ENCODE measurements around the gene CMTM1. TPM values are rescaled to one million over a fixed set of nuclear protein-coding genes. Genes with fewer than 3 reads are reported as not detected.

The CMTM1 gene
- total and polyA plus RNA-seq, 2 experiments from 2014 or later = 1.4 to 1.9 TPM

DNA sequence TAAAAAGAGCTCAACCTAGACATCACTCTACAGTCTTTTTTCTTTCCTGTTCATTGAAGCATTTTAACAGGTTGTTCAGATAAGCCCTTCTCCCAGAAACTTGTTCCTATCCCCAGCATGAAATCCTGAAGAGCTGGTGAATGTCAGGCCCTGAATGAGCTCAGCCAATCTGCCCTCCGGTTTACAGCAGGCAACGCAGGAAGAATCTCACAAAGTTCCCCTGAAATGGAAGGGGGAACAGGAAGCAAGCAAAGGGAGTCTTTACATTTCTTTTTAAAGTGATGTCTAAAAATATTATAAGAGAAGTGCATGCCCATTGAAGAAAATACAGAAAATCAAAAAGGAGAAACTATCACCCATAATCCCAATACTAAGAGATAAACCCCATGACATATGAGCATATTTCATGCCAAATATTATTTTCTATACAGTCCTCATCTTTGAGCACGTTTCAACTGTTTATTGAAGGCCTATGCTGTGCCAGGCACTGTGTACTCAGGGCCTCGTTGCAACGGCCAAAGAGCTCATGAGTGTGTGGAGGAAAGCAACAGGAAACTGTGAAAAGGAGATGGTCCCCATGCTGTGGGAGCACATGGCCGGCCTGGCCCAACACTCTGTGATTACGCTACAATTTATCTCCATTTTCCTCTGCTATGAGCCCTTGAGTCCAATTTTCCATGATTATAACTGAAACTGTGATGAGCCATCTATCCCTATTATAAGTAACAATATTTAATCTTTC, 22.1 kb upstream of the CMTM1 start:
- Histone ChIP-seq H3K79me2 (replicated peaks; ENCODE audit: insufficient read depth) (no peaks in the 10 kb centered on the region), H3K27ac (ENCODE audit: low read depth) (no peak overlapping the region)
- TF ChIP-seq, protein P1, sequence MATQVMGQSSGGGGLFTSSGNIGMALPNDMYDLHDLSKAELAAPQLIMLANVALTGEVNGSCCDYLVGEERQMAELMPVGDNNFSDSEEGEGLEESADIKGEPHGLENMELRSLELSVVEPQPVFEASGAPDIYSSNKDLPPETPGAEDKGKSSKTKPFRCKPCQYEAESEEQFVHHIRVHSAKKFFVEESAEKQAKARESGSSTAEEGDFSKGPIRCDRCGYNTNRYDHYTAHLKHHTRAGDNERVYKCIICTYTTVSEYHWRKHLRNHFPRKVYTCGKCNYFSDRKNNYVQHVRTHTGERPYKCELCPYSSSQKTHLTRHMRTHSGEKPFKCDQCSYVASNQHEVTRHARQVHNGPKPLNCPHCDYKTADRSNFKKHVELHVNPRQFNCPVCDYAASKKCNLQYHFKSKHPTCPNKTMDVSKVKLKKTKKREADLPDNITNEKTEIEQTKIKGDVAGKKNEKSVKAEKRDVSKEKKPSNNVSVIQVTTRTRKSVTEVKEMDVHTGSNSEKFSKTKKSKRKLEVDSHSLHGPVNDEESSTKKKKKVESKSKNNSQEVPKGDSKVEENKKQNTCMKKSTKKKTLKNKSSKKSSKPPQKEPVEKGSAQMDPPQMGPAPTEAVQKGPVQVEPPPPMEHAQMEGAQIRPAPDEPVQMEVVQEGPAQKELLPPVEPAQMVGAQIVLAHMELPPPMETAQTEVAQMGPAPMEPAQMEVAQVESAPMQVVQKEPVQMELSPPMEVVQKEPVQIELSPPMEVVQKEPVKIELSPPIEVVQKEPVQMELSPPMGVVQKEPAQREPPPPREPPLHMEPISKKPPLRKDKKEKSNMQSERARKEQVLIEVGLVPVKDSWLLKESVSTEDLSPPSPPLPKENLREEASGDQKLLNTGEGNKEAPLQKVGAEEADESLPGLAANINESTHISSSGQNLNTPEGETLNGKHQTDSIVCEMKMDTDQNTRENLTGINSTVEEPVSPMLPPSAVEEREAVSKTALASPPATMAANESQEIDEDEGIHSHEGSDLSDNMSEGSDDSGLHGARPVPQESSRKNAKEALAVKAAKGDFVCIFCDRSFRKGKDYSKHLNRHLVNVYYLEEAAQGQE (IDR thresholded peaks at IDR 0.05; ENCODE audit: unreplicated experiment) = no peak
- TF ChIP-seq, protein P2, sequence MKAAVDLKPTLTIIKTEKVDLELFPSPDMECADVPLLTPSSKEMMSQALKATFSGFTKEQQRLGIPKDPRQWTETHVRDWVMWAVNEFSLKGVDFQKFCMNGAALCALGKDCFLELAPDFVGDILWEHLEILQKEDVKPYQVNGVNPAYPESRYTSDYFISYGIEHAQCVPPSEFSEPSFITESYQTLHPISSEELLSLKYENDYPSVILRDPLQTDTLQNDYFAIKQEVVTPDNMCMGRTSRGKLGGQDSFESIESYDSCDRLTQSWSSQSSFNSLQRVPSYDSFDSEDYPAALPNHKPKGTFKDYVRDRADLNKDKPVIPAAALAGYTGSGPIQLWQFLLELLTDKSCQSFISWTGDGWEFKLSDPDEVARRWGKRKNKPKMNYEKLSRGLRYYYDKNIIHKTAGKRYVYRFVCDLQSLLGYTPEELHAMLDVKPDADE (IDR thresholded peaks at IDR 0.05) = no peak

DNA sequence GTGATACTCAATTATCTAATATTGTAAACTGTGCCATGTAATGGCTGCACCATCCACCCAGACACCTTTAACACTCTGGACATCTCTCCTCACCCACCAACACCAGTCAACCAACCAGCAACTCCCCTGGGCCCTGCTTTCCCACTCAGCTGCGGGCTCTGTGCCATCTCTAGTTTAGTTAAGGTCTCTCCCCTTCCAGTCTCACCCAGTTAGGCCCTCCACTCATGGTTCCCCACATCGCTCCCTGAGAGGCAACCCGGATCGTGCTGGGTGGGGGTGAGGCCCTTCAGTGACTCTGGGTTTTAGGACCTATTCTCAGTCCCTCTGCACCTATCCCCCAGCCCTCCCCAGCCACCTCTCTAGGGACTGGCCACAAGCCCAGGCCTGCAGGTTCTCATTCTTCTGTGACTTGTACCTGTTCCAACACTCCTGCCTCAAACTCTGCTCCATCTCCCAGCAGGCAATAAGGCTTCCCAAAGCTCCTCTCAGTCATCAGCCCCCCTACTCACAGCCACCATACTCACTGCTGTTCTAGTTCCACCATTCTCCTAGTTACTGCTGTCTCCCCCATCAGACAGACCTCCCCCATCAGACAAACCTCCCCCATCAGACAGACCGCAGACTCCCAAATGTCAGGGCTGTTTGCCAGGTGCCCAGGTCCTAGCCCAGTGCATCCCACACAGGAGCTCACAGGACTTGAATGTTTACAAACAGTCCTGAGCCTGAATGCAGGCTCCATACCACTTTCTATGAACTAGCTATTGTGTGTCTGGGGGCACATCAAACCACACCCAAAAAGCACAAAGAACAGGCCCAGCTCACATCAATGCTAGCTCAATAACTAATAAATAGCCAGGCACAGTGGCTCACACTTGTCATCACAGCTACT, 18.9 kb upstream of the CMTM1 start:
- peaks cover under 1% of the 10 kb centered on the region; the same call in 2 of the 3 replicates for H3K36me3 Mint-ChIP-seq (ENCODE audit: low read depth)
- Histone ChIP-seq H3K4me3 (no peak overlapping the region), H3K79me2 (replicated peaks; ENCODE audit: insufficient read depth) (no peaks in the 10 kb centered on the region), H3F3A (replicated peaks; ENCODE audit: low read depth) (peaks cover 20% of the 10 kb centered on the region; the same call in 1 of the 2 replicates), H3K36me3 (ENCODE audit: insufficient read depth) (no peaks in the 10 kb centered on the region), H3K4me1 (ENCODE audit: insufficient read depth) (peaks cover 13% of the 10 kb centered on the region), H2AFZ (no peak overlapping the region), H4K20me1 (replicated peaks; ENCODE audit: insufficient read depth) (no peaks in the 10 kb centered on the region), H3K4me2 (no peak overlapping the region), H3K27me3 (ENCODE audit: insufficient read depth) (peaks cover 6% of the 10 kb centered on the region; the same call in 1 of the 2 replicates), H3K27ac (ENCODE audit: low read depth) (no peak overlapping the region), H3K9me2 (ENCODE audit: insufficient read depth) (no peaks in the 10 kb centered on the region)
- H3K27ac Mint-ChIP-seq = no peak overlapping the region
- H3K4me1 Mint-ChIP-seq = peaks cover 22% of the 10 kb centered on the region
- H3K27me3 Mint-ChIP-seq (ENCODE audit: insufficient read depth, low read depth, poor library complexity) = peaks cover 20% of the 10 kb centered on the region
- H3K9me3 Mint-ChIP-seq = peaks cover 4% of the 10 kb centered on the region; the same call in 2 of the 3 replicates
- ATAC-seq (no peak), DNase-seq (ENCODE audit: low spot score) (no peak)
- no peak overlapping the region for H3K4me3 Mint-ChIP-seq
- TF ChIP-seq, protein P2 (IDR thresholded peaks at IDR 0.05) = no peak
- TF ChIP-seq JUNB (IDR thresholded peaks at IDR 0.05; ENCODE audit: unreplicated experiment) (no peak), NANOG (IDR thresholded peaks at IDR 0.05; ENCODE audit: borderline replicate concordance) (no peak), EZH2 (IDR thresholded peaks at IDR 0.05; ENCODE audit: low read depth, unreplicated experiment) (no peak), ZNF331 (CRISPR knock-in tag; IDR thresholded peaks at IDR 0.05; ENCODE audit: low read depth) (no peak), ZNF114 (CRISPR knock-in tag; IDR thresholded peaks at IDR 0.05) (no peak)

More for the DNA sequence above, 22.1 kb upstream of the CMTM1 start:
- H3K4me1 Mint-ChIP-seq = peaks cover 21% of the 10 kb centered on the region
- Histone ChIP-seq H3F3A (replicated peaks; ENCODE audit: low read depth) (peaks cover 6% of the 10 kb centered on the region; the same call in 1 of the 2 replicates), H2AFZ (no peak overlapping the region), H3K27me3 (ENCODE audit: insufficient read depth) (no peaks in the 10 kb centered on the region), H4K20me1 (replicated peaks; ENCODE audit: insufficient read depth) (no peaks in the 10 kb centered on the region), H3K4me3 (no peak overlapping the region), H3K4me1 (ENCODE audit: insufficient read depth) (peaks cover 20% of the 10 kb centered on the region), H3K9me2 (ENCODE audit: insufficient read depth) (no peaks in the 10 kb centered on the region), H3K36me3 (ENCODE audit: insufficient read depth) (no peaks in the 10 kb centered on the region), H3K4me2 (no peak overlapping the region)
- peaks cover 4% of the 10 kb centered on the region for H3K27me3 Mint-ChIP-seq (ENCODE audit: insufficient read depth, low read depth, poor library complexity)
- DNase-seq (ENCODE audit: low spot score) (no peak), ATAC-seq (no peak)
- no peaks in the 10 kb centered on the region for H3K9me3 Mint-ChIP-seq
- H3K4me3 Mint-ChIP-seq = no peak overlapping the region
- H3K27ac Mint-ChIP-seq = no peak overlapping the region; the same call in 1 of the 2 replicates
- H3K36me3 Mint-ChIP-seq (ENCODE audit: low read depth) = no peaks in the 10 kb centered on the region
